HCT116 (cell line): Measurements from ENCODE around the gene OSBPL10. TPM values are rescaled to one million over a fixed set of nuclear protein-coding genes. Genes with fewer than 3 reads are reported as not detected.

Experiments
- ATAC-seq: fragments of 200-7000 bp; cut with Tn5 transposase; 2 replicates; pipeline ENCODE4 v1.9.1; 2020; ENCODE audit warnings: mild to moderate bottlenecking, moderate library complexity
- BruUV-seq: library from RNA; stranded (reverse); fragments of 400-500 nt; replicated peaks from 2 replicates; lab custom pipeline; 2021; lab: Mats Ljungman, UMichigan
- CTCF ChIA-PET: fragments of 300-600 bp; sonication (Branson Sonifier 250); formaldehyde crosslinking; loops from one replicate; lab custom pipeline; 2021; ENCODE audit warnings: antibody characterized with exemption; lab: Charles Lee
- POLR2A ChIA-PET: fragments of 300-600, 350-600 bp; sonication (Branson Sonifier 250); formaldehyde crosslinking; loops from one replicate; lab custom pipeline; 2021; ENCODE audit warnings: antibody characterized with exemption; lab: Charles Lee
- RAD21 ChIA-PET, 2 experiments: fragments of 300-600 bp; sonication (Branson Sonifier 250); formaldehyde crosslinking; loops; one replicate each; lab custom pipeline; 2023; ENCODE audit warnings: low total read pairs in 2 of 2; ENCODE audit not compliant: uncharacterized antibody in 2 of 2, unreplicated experiment in 2 of 2, low non-redundant PET in 1 of 2; lab: Charles Lee
- DNase-seq: peaks from one replicate; pipeline ENCODE4 v3.0.0-alpha.2; 2010; ENCODE audit warnings: low read depth, low spot score
- H2AFZ ChIP-seq: fragments of 200-600 bp; shearing (Covaris generic), sonication (generic); 2 replicates; pipeline ENCODE4 v1.6.1; 2017; ENCODE audit warnings: low read depth, mixed run types, mixed read lengths, antibody characterized with exemption, low read length; ENCODE audit not compliant: poor library complexity, severe bottlenecking
- H3K27ac ChIP-seq: 2 replicates; pipeline ENCODE4 v1.5.1; 2012; ENCODE audit warnings: low read depth, low read length
- H3K27me3 ChIP-seq: fragments of 200-600 bp; sonication (generic); 2 replicates; pipeline ENCODE4 v1.6.1; 2016; ENCODE audit warnings: mixed run types, low read length, mixed read lengths; ENCODE audit not compliant: insufficient read depth
- H3K36me3 ChIP-seq, 2 experiments: fragments of 200-500 bp in 1 of 2; fragments of 200-600 bp in 1 of 2; sonication (Bioruptor generic) in 1 of 2; sonication (generic) in 1 of 2; 2 replicates each; pipeline versions ENCODE4 v1.5.1 to v1.6.1; 2014 to 2016; ENCODE audit warnings: low read length in 2 of 2, inconsistent platforms in 1 of 2, mixed read lengths in 1 of 2, mixed run types in 1 of 2; ENCODE audit not compliant: insufficient read depth in 2 of 2, control insufficient read depth in 1 of 2
- H3K4me1 ChIP-seq, 2 experiments: fragments of 200-600 bp in 1 of 2; sonication (generic) in 1 of 2; 2 replicates each; pipeline versions ENCODE4 v1.5.1 to v1.6.1; 2012 to 2017; ENCODE audit warnings: low read length in 2 of 2, inconsistent platforms in 1 of 2, mild to moderate bottlenecking in 1 of 2, mixed read lengths in 1 of 2, mixed run types in 1 of 2, moderate library complexity in 1 of 2; ENCODE audit not compliant: insufficient read depth in 2 of 2, control insufficient read depth in 1 of 2
- H3K4me2 ChIP-seq: fragments of 200-600 bp; sonication (generic); 2 replicates; pipeline ENCODE4 v1.6.1; 2017; ENCODE audit warnings: mixed run types, low read length, mixed read lengths
- H3K4me3 ChIP-seq, 2 experiments: fragments of 200-600 bp in 1 of 2; sonication (generic) in 1 of 2; replicated peaks in 1 of 2; 2 replicates each; pipeline ENCODE4 v1.5.1; 2011 to 2016; ENCODE audit warnings: low read length in 2 of 2, control low read depth in 1 of 2, low read depth in 1 of 2, mild to moderate bottlenecking in 1 of 2, mixed read lengths in 1 of 2, mixed run types in 1 of 2
- H3K79me2 ChIP-seq: fragments of 200-600 bp; sonication (generic); 2 replicates; pipeline ENCODE4 v1.6.1; 2017; ENCODE audit warnings: mild to moderate bottlenecking, mixed run types, low read length, moderate library complexity, mixed read lengths; ENCODE audit not compliant: insufficient read depth
- H3K9ac ChIP-seq: fragments of 200-600 bp; sonication (generic); 2 replicates; pipeline ENCODE4 v1.6.1; 2016; ENCODE audit warnings: low read length, mixed read lengths
- H3K9me2 ChIP-seq: fragments of 200-600 bp; sonication (generic), shearing (Covaris generic); 2 replicates; pipeline ENCODE4 v1.6.1; 2017; ENCODE audit warnings: mixed run types, mild to moderate bottlenecking, moderate library complexity; ENCODE audit not compliant: insufficient read depth
- H3K9me3 ChIP-seq, 2 experiments: fragments of 200-500 bp in 1 of 2; fragments of 200-600 bp in 1 of 2; sonication (Bioruptor generic) in 1 of 2; sonication (generic) in 1 of 2; 2 replicates each; pipeline ENCODE4 v1.6.1; 2014 to 2017; ENCODE audit warnings: low read length in 2 of 2, mixed read lengths in 2 of 2, inconsistent platforms in 1 of 2, low read depth in 1 of 2, mild to moderate bottlenecking in 1 of 2, mixed run types in 1 of 2, moderate library complexity in 1 of 2; ENCODE audit not compliant: control insufficient read depth in 1 of 2, insufficient read depth in 1 of 2
- H4K20me1 ChIP-seq: fragments of 200-600 bp; sonication (generic), shearing (Covaris generic); 2 replicates; pipeline ENCODE4 v1.6.1; 2017; ENCODE audit warnings: mixed run types, mild to moderate bottlenecking, moderate library complexity; ENCODE audit not compliant: insufficient read depth
- CTCF ChIP-seq, 3 experiments: fragments of 200-600 bp in 1 of 3; sonication (generic) in 1 of 3; IDR thresholded peaks in 2 of 3; conservative IDR thresholded peaks in 1 of 3; 2 replicates each; pipeline ENCODE4 v1.5.1; 2012 to 2017; ENCODE audit warnings: low read depth in 2 of 3, low read length in 2 of 3, antibody characterized with exemption in 1 of 3, borderline replicate concordance in 1 of 3, control low read depth in 1 of 3, mild to moderate bottlenecking in 1 of 3, mixed read lengths in 1 of 3, mixed run types in 1 of 3, moderate library complexity in 1 of 3; ENCODE audit not compliant: insufficient read depth in 1 of 3
- EGR1 ChIP-seq: IDR thresholded peaks from 2 replicates; pipeline ENCODE4 v1.6.1; 2012; ENCODE audit warnings: low read depth
- EZH2phosphoT487 ChIP-seq: fragments of 200-600 bp; IDR thresholded peaks from 2 replicates; pipeline ENCODE4 v1.6.1; 2018; ENCODE audit warnings: antibody characterized with exemption, borderline replicate concordance
- FOSL1 ChIP-seq: IDR thresholded peaks from 2 replicates; pipeline ENCODE4 v1.6.1; 2012; ENCODE audit warnings: low read depth
- TCF7L2 ChIP-seq: IDR thresholded peaks from 2 replicates; pipeline ENCODE4 v1.7.0; 2011; ENCODE audit warnings: borderline replicate concordance, inconsistent platforms; ENCODE audit not compliant: insufficient read depth, insufficient read length; ENCODE audit errors: extremely low read depth
- ZFX ChIP-seq: fragments of 450-650 bp; IDR thresholded peaks from 2 replicates; pipeline ENCODE4 v1.6.1; 2017
- intact Hi-C: fragments of 100-400 bp; cut with micrococcal nuclease; formaldehyde crosslinking; loops from 2 replicates; pipeline ENCODE4 v1.10.0; 2022
- total RNA-seq: library from RNA; stranded (reverse); gene quantifications from one replicate; pipeline ENCODE4 v1.2.1, GENCODE V29; 2021; ENCODE audit not compliant: unreplicated experiment
- TF ChIP-seq, protein P1 (sequence below): IDR thresholded peaks from 2 replicates; pipeline ENCODE4 v1.6.1; 2012; ENCODE audit warnings: low read depth

Gene OSBPL10
- total RNA-seq, 1 experiment from 2014 or later = 25.8 TPM

- H3K36me3 ChIP-seq = no peaks in the 10 kb centered on the region
- H3K27ac ChIP-seq = no peak overlapping the region
- POLR2A ChIA-PET = no interaction called here
- DNase-seq = no peak
- ATAC-seq = no peak
- no peaks in the 10 kb centered on the region for H3K9me3 ChIP-seq
- H3K4me3 ChIP-seq = no peak overlapping the region
- BruUV-seq = no TSS peak
- no peak for TF ChIP-seq EZH2phosphoT487
- TF ChIP-seq FOSL1 = no peak
- TF ChIP-seq, protein P1, sequence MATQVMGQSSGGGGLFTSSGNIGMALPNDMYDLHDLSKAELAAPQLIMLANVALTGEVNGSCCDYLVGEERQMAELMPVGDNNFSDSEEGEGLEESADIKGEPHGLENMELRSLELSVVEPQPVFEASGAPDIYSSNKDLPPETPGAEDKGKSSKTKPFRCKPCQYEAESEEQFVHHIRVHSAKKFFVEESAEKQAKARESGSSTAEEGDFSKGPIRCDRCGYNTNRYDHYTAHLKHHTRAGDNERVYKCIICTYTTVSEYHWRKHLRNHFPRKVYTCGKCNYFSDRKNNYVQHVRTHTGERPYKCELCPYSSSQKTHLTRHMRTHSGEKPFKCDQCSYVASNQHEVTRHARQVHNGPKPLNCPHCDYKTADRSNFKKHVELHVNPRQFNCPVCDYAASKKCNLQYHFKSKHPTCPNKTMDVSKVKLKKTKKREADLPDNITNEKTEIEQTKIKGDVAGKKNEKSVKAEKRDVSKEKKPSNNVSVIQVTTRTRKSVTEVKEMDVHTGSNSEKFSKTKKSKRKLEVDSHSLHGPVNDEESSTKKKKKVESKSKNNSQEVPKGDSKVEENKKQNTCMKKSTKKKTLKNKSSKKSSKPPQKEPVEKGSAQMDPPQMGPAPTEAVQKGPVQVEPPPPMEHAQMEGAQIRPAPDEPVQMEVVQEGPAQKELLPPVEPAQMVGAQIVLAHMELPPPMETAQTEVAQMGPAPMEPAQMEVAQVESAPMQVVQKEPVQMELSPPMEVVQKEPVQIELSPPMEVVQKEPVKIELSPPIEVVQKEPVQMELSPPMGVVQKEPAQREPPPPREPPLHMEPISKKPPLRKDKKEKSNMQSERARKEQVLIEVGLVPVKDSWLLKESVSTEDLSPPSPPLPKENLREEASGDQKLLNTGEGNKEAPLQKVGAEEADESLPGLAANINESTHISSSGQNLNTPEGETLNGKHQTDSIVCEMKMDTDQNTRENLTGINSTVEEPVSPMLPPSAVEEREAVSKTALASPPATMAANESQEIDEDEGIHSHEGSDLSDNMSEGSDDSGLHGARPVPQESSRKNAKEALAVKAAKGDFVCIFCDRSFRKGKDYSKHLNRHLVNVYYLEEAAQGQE = no peak
- TF ChIP-seq TCF7L2 = no peak
- TF ChIP-seq ZFX = no peak
- TF ChIP-seq EGR1 = no peak
- no peak for TF ChIP-seq CTCF (IDR thresholded peaks at IDR 0.05 in 2 of 3, conservative IDR thresholded peaks at IDR 0.05 in 1 of 3; ENCODE audit: borderline replicate concordance in 1 of 3, insufficient read depth in 1 of 3, low read depth in 2 of 3, low read length in 2 of 3)
- CTCF ChIA-PET = no interaction called here
- no peaks in the 10 kb centered on the region for H3K27me3 ChIP-seq
- H3K79me2 ChIP-seq = no peaks in the 10 kb centered on the region
- RAD21 ChIA-PET = interaction anchor here in 1 of 2 experiments (0.6 kb wide), 1 partner anchor 29 kb away, joined by 3 read pairs; no protein-coding TSS in a partner anchor
- no peaks in the 10 kb centered on the region for H3K4me1 ChIP-seq
- H2AFZ ChIP-seq = no peak overlapping the region
- H3K9me2 ChIP-seq = no peaks in the 10 kb centered on the region
- H3K9ac ChIP-seq = no peak overlapping the region
- no peaks in the 10 kb centered on the region for H4K20me1 ChIP-seq
- H3K4me2 ChIP-seq = no peak overlapping the region
- intact Hi-C loops = no loop called here
These were observed 313.5 kb downstream of the OSBPL10 start for GRCh38 chr3:31667582-31667981.
